Stimulated activated naive B cell treated with anti-CD40 and anti-IgM and Interleukin-4, amounts not matched to agents 10 μg/mL and 1 μg/mL and 100 μg/mL, for 72 hours (primary cell): ENCODE results near the gene SSPN.

ENCODE experiments used
- ATAC-seq, 2 donors: fragments of 150-1000 bp; cut with Tn5 transposase; replicated peaks; 2 replicates each; pipeline ENCODE4 v1.10.0; 2021; ENCODE audit warnings: moderate library complexity in 1 of 2
- DNase-seq: peaks from one replicate; pipeline ENCODE4 v3.0.0; 2021
- H3K27ac Mint-ChIP-seq: one replicate; pipeline ENCODE4 v1.8.0; 2022; ENCODE audit warnings: mild to moderate bottlenecking, mixed read lengths
- H3K27me3 Mint-ChIP-seq, 2 donors: one replicate each; pipeline ENCODE4 v1.8.0; 2022; ENCODE audit warnings: mixed read lengths in 2 of 2
- H3K36me3 Mint-ChIP-seq, 2 donors: one replicate each; pipeline ENCODE4 v1.8.0; 2022; ENCODE audit warnings: mixed read lengths in 2 of 2, mild to moderate bottlenecking in 1 of 2
- H3K4me1 Mint-ChIP-seq, 2 donors: one replicate each; pipeline ENCODE4 v1.8.0; 2022; ENCODE audit warnings: mixed read lengths in 2 of 2, mild to moderate bottlenecking in 1 of 2
- H3K4me3 Mint-ChIP-seq, 2 donors: one replicate each; pipeline ENCODE4 v1.8.0; 2022; ENCODE audit warnings: mild to moderate bottlenecking in 2 of 2, mixed read lengths in 2 of 2, moderate library complexity in 1 of 2
- H3K9me3 Mint-ChIP-seq, 2 donors: one replicate each; pipeline ENCODE4 v1.8.0; 2022; ENCODE audit warnings: mixed read lengths in 2 of 2, mild to moderate bottlenecking in 1 of 2

SSPN gene

DNA sequence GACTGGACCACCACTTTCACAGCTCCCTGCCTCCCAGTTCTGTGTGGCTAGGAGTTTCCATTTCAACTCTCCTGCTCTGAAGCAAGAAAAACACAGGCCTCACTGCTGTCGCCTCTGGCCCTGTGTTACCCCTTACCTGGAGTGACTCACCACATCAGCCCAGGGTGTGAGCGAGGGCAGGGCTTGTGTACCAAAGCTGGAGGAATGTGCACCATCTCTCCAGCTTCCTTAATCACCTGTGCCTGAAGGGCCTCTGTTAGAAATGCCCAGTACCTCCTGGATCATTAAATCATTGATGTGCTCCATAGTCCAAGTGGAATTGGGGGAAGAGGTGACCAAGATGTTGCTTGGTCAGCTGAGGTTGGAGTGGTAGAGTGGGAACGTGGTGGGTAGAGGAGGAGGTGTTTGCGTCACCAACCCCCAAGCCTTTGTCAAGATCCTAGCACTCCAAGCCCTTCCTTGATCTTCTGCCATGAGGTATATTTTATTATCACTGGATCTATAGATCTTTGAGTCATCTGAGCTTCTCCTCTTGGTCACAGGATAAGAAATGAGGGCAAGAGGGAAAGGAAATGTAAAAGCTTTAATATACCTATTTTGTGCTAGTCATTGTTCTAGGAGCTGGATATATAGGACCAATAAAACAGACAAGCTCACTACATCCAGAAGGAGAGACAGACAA is 51.3 kb downstream of the SSPN start:
- ATAC-seq = no peak
- H3K36me3 Mint-ChIP-seq = peaks cover 0 to 5% of the 10 kb centered on the region in 2 donors
- no peak overlapping the region for H3K4me3 Mint-ChIP-seq
- no peak for DNase-seq
- peaks cover 0 to 2% of the 10 kb centered on the region in 2 donors for H3K4me1 Mint-ChIP-seq
- peaks cover 0 to 9% of the 10 kb centered on the region in 2 donors for H3K27me3 Mint-ChIP-seq
- H3K9me3 Mint-ChIP-seq = peaks cover 8 to 9% of the 10 kb centered on the region in 2 donors
- no peak overlapping the region for H3K27ac Mint-ChIP-seq

- no peak overlapping the region for H3K4me3 Mint-ChIP-seq
- no peak overlapping the region for H3K27ac Mint-ChIP-seq
- peaks cover 8 to 9% of the 10 kb centered on the region in 2 donors for H3K9me3 Mint-ChIP-seq
- DNase-seq (no peak), ATAC-seq (no peak)
- H3K27me3 Mint-ChIP-seq = peaks cover 0 to 9% of the 10 kb centered on the region in 2 donors
- H3K4me1 Mint-ChIP-seq = peaks cover 0 to 2% of the 10 kb centered on the region in 2 donors
- H3K36me3 Mint-ChIP-seq = peaks cover 0 to 5% of the 10 kb centered on the region in 2 donors
These were observed 52.5 kb downstream of the SSPN start for GRCh38 chr12:26247873-26248272.

DNA sequence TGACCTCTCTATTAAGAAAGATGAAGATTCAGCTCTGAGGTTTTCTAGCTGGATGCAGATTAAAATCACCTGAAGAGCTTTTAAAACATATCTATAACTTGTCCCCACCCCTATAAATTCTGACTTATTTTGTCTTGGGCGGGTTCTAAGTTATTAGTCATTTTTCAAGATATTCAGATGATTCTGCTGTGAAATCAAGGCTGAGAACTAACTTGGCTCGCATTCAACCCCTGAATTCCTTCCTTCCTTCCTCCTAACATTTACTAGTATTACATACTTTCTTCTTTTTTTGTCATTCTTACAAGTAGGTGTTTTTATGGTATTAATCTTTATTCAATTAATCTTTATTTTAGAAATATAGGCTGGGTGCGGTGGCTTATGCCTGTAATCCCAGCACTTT is 55.4 kb downstream of the SSPN start:
- peaks cover 0 to 5% of the 10 kb centered on the region in 2 donors for H3K36me3 Mint-ChIP-seq
- H3K27ac Mint-ChIP-seq = no peak overlapping the region
- H3K27me3 Mint-ChIP-seq = peaks cover 0 to 5% of the 10 kb centered on the region in 2 donors
- H3K4me3 Mint-ChIP-seq = no peak overlapping the region
- peaks cover 8 to 9% of the 10 kb centered on the region in 2 donors for H3K9me3 Mint-ChIP-seq
- DNase-seq (no peak), ATAC-seq (no peak)
- H3K4me1 Mint-ChIP-seq = no peaks in the 10 kb centered on the region

- no peak for DNase-seq
- no peak for ATAC-seq
- Mint-ChIP-seq H3K36me3 (peaks cover 0 to 7% of the 10 kb centered on the region in 2 donors), H3K4me3 (no peak overlapping the region), H3K4me1 (no peaks in the 10 kb centered on the region), H3K27me3 (peaks cover 0 to 5% of the 10 kb centered on the region in 2 donors), H3K27ac (no peak overlapping the region), H3K9me3 (peaks cover 11 to 15% of the 10 kb centered on the region in 2 donors)
These were observed 56.2 kb downstream of the SSPN start for GRCh38 chr12:26251600-26251999.

GRCh38 chr12:26252946-26253345 is 57.6 kb downstream of the SSPN start:
- no peak for ATAC-seq
- no peak for DNase-seq
- peaks cover 0 to 5% of the 10 kb centered on the region in 2 donors for H3K27me3 Mint-ChIP-seq
- H3K27ac Mint-ChIP-seq = no peak overlapping the region
- H3K4me3 Mint-ChIP-seq = no peak overlapping the region
- H3K36me3 Mint-ChIP-seq = peaks cover 4 to 14% of the 10 kb centered on the region in 2 donors
- H3K4me1 Mint-ChIP-seq = no peaks in the 10 kb centered on the region
- H3K9me3 Mint-ChIP-seq = peaks cover 14 to 22% of the 10 kb centered on the region in 2 donors

DNA sequence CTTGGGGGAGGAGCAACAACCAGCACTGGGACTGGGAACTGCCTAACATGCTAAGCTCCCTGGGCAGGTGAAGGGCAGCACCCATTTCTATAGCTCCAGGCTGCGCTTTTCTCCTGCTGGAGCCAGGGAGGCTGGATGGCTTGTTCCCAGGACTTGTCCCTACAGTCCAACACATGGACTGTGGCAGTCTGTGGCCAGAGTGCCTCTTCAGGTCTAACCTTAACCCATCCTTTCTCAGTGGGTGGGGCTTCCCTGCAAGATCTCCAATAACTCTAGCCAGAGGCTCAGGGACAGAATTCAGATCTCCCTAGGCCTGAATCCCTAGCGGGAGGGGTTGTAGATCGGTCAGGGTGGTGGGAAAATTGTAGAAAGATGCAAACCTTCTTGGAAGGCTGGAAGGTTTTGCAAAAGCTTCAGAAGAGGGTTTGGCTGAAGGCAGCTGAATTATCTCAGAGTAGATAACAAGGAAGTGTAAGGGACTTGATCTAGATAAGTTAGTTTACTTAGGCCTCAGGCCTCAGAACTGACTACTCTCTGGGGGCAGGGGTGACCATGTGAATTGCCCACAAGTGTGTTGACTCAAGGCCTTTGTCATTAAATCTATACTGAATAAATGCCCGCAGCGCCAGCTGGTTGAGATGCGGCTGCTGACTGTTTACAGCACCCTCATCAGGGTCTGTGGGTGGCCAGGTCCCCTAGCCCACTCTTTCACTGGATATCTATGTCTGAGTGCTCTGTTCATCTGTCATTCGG is 60.7 kb downstream of the SSPN start:
- H3K9me3 Mint-ChIP-seq = peaks cover 15 to 24% of the 10 kb centered on the region in 2 donors
- H3K36me3 Mint-ChIP-seq = peaks cover 8 to 18% of the 10 kb centered on the region in 2 donors
- H3K4me3 Mint-ChIP-seq = no peak overlapping the region
- ATAC-seq (no peak), DNase-seq (no peak)
- H3K27ac Mint-ChIP-seq = no peak overlapping the region
- H3K27me3 Mint-ChIP-seq = peaks cover 0 to 10% of the 10 kb centered on the region in 2 donors
- peaks cover 7 to 15% of the 10 kb centered on the region in 2 donors for H3K4me1 Mint-ChIP-seq

GRCh38 chr12:26264215-26264838 is 69.0 kb downstream of the SSPN start:
- H3K4me3 Mint-ChIP-seq = no peak overlapping the region
- H3K36me3 Mint-ChIP-seq = no peaks in the 10 kb centered on the region
- no peak for DNase-seq
- no peaks in the 10 kb centered on the region for H3K9me3 Mint-ChIP-seq
- no peaks in the 10 kb centered on the region for H3K27me3 Mint-ChIP-seq
- H3K27ac Mint-ChIP-seq = no peak overlapping the region
- no peak for ATAC-seq
- peaks cover 5 to 15% of the 10 kb centered on the region in 2 donors for H3K4me1 Mint-ChIP-seq

GRCh38 chr12:26265606-26266005 is 70.2 kb downstream of the SSPN start:
- no peak overlapping the region for H3K27ac Mint-ChIP-seq
- DNase-seq (no peak), ATAC-seq (no peak)
- no peaks in the 10 kb centered on the region for H3K36me3 Mint-ChIP-seq
- H3K27me3 Mint-ChIP-seq = no peaks in the 10 kb centered on the region
- H3K9me3 Mint-ChIP-seq = no peaks in the 10 kb centered on the region
- H3K4me3 Mint-ChIP-seq = no peak overlapping the region
- H3K4me1 Mint-ChIP-seq = peaks cover 2% of the 10 kb centered on the region in 2 donors

DNA sequence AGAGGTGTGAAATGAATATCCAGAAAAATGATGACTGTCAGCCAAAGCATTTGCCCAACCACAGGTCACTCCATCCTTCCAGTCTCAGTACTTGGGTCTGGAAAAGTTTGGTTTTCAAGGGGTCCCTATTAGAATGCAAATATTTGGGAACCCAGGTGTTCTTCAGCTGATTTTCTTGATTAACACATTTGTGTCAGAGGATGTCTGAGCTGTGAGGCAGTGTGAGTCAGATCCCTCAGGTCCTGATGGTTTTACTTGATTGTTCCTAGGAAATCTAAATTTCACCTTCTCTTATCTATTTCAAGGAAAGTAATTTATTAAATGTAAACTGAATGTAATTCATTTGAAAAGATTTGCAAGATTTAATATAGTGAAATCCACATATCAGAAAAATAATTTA is 71.5 kb downstream of the SSPN start:
- no peaks in the 10 kb centered on the region for H3K36me3 Mint-ChIP-seq
- no peak for ATAC-seq
- H3K27ac Mint-ChIP-seq = no peak overlapping the region
- H3K4me3 Mint-ChIP-seq = no peak overlapping the region
- peaks cover 5 to 7% of the 10 kb centered on the region in 2 donors for H3K27me3 Mint-ChIP-seq
- peaks cover 0 to 4% of the 10 kb centered on the region in 2 donors for H3K4me1 Mint-ChIP-seq
- no peaks in the 10 kb centered on the region for H3K9me3 Mint-ChIP-seq
- no peak for DNase-seq

- Mint-ChIP-seq H3K27me3 (peaks cover 5 to 7% of the 10 kb centered on the region in 2 donors), H3K4me3 (no peak overlapping the region), H3K9me3 (no peaks in the 10 kb centered on the region), H3K27ac (no peak overlapping the region), H3K4me1 (peaks cover 5 to 6% of the 10 kb centered on the region in 2 donors), H3K36me3 (no peaks in the 10 kb centered on the region)
- ATAC-seq = no peak
- no peak for DNase-seq
These were observed 73.6 kb downstream of the SSPN start for GRCh38 chr12:26268841-26269561.

DNA sequence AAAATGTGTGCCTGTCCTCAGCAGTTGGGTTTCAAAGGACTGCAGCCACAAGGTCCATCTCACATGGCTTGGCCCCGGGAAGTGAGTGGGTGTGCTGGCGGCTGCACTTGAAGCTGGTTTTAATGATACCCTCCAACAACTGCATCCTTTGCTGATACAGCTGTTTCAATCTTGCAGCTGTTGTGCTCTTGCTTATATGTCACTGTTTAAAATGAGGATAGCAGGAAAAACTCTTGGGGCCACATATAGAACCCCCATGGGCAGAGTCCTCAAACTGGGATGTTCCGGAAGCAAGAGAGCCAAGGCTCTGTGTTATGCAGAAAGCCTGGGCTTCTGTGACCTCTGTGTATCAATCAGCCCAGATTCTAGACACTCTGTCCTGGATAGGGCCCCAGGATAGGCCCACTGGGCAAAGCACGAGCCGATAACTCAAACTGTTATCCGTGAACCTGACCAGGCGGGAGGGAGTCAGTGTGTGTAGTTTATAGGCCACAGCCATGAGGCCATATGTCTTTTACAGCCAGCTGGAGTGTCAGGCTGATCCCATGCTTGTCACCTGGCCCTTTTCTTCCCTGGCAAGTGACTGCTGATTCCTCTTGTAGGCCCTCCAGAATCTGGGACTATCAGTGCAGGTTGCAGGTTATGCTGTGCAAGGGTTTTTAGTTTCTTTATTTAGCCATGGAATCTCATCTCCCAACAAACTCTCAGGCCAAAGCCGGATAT is 74.3 kb downstream of the SSPN start:
- Mint-ChIP-seq H3K4me1 (peaks cover 12 to 13% of the 10 kb centered on the region in 2 donors), H3K9me3 (no peaks in the 10 kb centered on the region), H3K36me3 (no peaks in the 10 kb centered on the region), H3K27ac (no peak overlapping the region), H3K4me3 (no peak overlapping the region), H3K27me3 (peaks cover 5 to 7% of the 10 kb centered on the region in 2 donors)
- DNase-seq (no peak), ATAC-seq (no peak)

DNA sequence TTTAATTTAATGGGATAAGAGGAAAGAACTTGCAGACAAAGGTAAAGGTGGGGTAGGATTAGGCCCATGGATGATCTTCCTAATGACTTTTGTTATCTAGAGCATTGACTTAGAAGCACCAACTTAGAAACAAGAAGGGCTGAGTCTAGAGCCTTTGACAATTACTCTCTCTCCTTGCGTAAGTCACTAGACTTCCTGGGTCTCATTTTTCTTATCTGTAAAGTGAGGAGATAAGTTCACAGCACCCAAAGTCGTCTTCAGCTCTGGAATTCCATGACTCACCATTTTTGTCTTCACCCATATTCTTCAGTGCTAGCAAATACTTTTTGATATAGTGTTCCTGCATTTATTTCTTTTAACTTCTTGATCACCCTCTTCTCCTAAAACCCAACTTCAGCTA is 75.7 kb downstream of the SSPN start:
- no peak overlapping the region for H3K27ac Mint-ChIP-seq
- ATAC-seq (no peak), DNase-seq (no peak)
- peaks cover 18 to 25% of the 10 kb centered on the region in 2 donors for H3K4me1 Mint-ChIP-seq
- H3K27me3 Mint-ChIP-seq = peaks cover 5 to 7% of the 10 kb centered on the region in 2 donors
- H3K4me3 Mint-ChIP-seq = no peak overlapping the region
- no peaks in the 10 kb centered on the region for H3K9me3 Mint-ChIP-seq
- no peaks in the 10 kb centered on the region for H3K36me3 Mint-ChIP-seq

GRCh38 chr12:26271889-26272492 is 76.6 kb downstream of the SSPN start:
- no peak for ATAC-seq
- Mint-ChIP-seq H3K4me3 (no peak overlapping the region), H3K4me1 (peaks cover 18 to 25% of the 10 kb centered on the region in 2 donors), H3K9me3 (no peaks in the 10 kb centered on the region), H3K27ac (no peak overlapping the region), H3K36me3 (no peaks in the 10 kb centered on the region), H3K27me3 (peaks cover 5 to 7% of the 10 kb centered on the region in 2 donors)
- DNase-seq = no peak
